NCI-H2029 treated with DMSO at 0.1 percent for 48 hours (cell line): Measurements from ENCODE around the gene N4BP3.
A peak's percentile ranks its signal among the peaks of the same experiment; 100 is the strongest.
"Not testable (repeated sequence)": the region's sequence is repeated elsewhere in the genome, so short reads cannot be mapped to it uniquely, and the experiment has no call there.

Experiments
- DNase-seq: peaks from one replicate; lab custom pipeline; 2025; lab: John Stamatoyannopoulos, UW

Gene N4BP3

GRCh38 chr5:178122346-178122745 lies 9.0 kb downstream of the N4BP3 start:
- DNase-seq: no peak

DNA sequence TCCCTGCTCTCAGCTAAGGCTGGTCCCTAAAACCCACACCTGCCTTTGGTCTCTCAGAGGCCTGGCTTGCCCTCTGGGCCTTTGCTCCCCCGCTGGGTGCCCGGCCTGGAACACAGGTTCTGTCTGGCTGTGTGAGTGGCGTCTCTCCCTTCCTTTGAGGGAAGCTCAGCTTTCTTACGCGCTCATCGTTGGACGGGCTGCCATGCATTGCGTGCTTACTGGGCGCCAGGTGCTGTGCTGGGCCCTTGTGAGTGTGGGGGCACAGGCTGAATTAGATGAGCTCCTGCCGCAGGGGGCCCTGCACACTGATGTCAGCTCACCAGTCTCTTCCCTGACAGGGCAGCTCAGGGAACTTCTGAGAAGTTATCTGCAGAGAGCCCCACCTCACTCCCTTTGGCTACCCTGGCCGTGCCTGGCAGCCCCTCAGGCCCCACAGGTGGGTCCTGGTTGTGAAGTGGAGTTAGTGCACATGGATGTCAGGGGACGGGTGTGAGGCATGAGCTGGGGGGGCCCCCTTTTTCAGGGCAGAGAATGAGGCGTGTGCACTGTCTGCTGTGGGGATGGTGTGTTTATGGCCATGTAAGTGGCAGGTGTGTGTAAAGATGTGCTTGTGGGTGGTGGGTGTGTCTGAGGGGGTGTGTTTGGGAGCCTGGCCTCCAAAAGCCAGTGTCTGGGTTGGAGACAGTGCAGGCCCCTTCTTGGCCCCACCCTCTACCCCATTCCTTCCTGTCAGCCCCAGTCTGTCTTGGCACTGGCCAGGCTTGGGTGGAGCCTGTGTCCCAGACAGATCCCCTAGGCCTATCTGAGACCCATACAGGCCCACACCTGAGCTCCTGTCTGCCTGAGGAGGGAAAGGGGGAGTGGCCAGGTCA lies 10.0 kb downstream of the N4BP3 start:
- DNase-seq: no peak

GRCh38 chr5:178123966-178124925 lies 10.9 kb downstream of the N4BP3 start:
- DNase-seq: no peak

DNA sequence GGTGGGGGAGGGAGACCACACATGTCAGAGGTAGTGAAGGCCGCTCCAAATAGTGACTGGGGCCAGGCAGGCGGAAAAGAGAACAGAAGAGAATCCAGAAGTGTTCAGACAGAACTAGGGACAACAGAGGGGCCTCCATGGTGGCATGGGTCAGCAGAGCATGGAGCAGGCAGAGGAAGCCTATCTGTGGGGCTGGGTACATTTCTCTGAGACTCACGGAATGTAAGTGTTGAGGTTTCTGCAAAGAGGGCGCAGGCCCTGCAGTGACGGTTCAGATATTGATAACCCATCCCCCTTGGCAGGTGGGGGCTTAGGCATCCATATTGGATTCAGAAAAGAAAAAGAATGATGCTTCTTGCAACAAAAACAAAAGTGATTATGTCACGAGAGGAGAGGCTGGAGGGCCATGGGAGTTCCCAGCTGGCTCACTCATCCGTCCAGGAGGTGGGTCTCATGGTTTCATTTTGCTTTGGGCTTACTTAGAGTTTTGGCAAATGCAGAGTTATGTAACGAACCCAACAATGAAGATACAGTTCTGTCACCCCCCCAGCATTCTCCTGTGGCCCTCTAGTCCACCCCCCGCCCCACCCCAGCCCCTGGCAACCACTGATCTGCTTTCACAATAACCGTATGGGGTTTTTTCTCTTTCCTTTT lies 12.0 kb downstream of the N4BP3 start:
- DNase-seq: no peak

- no peak for DNase-seq
Measured at GRCh38 chr5:178126556-178126955, 13.2 kb downstream of the N4BP3 start.

DNA sequence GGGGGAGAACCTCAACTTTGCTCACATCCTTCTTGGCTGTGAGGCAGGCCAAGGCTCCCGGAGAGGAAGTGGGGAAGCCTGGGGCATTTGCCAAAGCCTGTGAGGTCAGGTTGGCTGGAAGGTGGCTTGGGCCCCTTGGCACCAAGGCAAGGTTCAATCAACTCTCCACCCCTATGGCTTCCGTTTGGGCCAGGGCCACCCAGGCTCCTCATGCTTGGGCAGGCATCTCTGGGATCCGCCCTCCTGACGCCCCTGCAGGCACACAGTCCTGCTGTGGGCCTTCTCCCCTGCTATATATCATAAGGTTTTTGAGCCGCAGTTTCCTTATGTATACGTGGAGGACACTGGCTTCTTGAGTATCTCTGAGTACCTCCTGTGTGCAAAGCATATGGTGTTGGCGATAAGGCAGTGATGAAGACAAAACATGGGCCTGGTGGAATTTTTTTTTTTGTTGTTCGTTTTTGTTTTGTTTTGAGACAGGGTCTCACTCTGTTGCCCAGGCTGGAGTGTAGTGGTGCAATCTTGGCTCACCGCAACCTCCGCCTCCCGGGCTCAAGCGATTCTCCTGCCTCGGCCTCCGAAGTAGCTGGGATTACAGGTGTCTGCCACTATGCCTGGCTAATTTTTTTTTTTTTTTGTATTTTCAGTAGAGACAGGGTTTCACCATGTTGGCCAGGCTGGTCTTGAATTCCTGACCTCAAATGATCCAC lies 14.1 kb downstream of the N4BP3 start:
- DNase-seq: not testable (repeated sequence)

GRCh38 chr5:178129296-178129695 lies 16.0 kb downstream of the N4BP3 start:
- no peak for DNase-seq

DNA sequence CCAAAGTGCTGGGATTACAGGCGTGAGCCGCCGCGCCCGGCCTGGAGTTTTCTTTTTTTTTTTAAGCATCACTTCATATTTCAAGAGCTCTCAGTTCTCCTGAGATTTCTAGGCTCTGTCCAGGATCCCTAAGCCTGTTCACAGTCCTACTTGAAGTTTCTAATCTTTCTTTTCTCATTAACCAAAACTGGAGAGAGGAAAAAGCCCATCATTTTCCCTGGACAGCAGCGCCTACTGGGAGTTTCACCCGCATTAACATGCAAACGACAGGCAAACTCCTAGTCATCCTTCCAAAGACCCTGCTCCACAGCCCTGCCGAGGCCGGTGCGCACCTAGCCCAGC lies 16.9 kb downstream of the N4BP3 start:
- not testable (repeated sequence) for DNase-seq

- peak; percentile 45 for DNase-seq
Measured at GRCh38 chr5:178130576-178131445, 17.5 kb downstream of the N4BP3 start, which contains the start of gene RMND5B. TSS of gene RMND5B (plus strand) at chr5:178131014. CDS start at chr5:178138120, 7,106 bp downstream.

- no peak for DNase-seq
Measured at GRCh38 chr5:178131446-178131996, 18.2 kb downstream of the N4BP3 start.

DNA sequence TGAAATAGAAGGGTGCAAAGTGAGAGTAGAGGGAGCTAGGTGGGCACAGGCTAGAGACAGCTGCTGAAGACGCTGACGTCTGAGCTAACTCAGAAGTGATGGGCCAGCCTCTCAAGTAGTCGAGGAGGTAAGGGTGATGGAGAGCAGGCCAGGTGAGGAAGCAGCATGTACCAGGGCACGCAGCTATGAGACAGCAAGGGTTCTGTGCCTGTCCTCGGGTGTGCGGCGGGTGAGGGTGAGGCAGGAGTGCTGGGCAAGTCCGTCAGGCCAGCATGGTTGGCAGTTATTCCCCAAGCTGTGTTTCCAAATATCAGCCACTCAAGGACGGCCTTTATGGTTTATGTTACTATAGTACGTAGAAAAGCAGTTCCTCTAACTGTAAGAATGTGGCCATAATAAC lies 23.7 kb downstream of the N4BP3 start:
- no peak for DNase-seq

DNA sequence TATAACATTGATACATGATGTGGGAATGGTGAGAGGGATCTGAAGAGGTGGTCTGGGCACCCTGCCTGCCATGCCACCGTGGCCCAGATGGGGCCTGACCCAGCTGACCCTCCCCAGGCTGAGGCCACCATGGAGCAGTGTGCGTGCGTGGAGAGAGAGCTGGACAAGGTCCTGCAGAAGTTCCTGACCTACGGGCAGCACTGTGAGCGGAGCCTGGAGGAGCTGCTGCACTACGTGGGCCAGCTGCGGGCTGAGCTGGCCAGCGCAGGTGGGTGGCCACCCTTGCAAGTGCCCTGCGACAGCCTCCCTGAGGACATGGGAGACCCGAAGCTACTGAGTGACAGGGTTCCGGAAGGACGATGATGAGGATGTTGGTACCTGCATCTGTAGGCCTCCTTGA lies 24.7 kb downstream of the N4BP3 start:
- no peak for DNase-seq

DNA sequence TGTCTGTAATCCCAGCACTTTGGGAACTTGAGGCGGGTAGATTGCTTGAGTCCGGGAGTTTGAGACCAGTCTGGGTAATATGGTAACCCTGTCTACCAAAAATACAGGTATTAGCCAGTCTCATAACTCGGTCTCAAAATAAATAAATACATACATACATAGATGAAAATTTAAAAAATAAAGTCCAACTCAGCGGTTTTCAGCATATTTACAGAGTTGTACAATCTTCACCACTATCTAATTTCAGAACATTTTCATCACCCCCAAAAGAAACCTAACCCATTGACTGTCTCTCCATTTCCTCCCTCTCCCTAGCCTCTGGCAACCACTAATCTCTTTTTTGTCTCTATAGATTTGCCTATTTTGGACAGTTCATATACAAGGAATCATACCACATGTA lies 28.2 kb downstream of the N4BP3 start:
- DNase-seq: no peak

DNA sequence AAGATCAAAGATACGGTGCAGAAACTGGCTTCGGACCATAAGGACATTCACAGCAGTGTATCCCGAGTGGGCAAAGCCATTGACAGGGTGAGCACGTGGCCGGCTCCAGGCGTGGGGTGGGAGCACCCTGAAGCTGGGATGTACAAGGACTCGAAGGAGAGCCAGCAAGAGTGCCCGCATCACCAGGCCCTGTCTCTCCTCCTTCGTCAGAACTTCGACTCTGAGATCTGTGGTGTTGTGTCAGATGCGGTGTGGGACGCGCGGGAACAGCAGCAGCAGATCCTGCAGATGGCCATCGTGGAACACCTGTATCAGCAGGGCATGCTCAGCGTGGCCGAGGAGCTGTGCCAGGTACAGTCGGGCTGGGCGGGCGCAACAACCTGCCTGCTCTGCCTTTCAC lies 29.3 kb downstream of the N4BP3 start:
- no peak for DNase-seq

GRCh38 chr5:178143246-178143645 lies 29.9 kb downstream of the N4BP3 start:
- no peak for DNase-seq

DNA sequence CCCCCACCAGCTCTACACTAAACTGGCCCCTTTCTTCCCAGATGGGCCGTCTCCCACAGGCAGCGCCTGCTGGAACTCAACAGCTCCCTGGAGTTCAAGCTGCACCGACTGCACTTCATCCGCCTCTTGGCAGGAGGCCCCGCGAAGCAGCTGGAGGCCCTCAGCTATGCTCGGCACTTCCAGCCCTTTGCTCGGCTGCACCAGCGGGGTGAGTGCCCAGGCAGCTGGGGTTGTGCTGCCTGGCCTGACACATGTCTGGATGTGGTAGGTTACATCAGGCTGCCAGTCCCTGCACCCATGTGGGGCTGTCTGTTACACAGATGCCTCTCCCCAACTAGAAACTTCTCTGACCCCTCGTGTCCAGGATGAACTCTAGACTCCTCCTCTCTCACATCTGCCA lies 30.6 kb downstream of the N4BP3 start:
- no peak for DNase-seq

- DNase-seq: peak; percentile 21
Measured at GRCh38 chr5:178145965-178146820, 32.9 kb downstream of the N4BP3 start.

DNA sequence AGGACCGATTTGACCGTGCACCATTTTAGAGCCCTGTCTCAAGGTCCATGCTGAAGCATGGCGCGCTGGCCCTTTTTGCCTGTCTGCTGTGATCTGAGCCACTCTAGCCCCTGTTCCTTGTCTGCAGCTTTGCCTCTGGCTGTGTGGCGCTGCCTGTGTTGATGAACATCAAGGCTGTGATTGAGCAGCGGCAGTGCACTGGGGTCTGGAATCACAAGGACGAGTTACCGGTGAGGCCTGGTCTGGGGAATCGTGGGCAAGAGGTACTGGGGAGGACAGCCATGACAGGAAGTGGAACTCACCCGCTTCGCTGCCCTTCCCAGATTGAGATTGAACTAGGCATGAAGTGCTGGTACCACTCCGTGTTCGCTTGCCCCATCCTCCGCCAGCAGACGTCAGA lies 34.1 kb downstream of the N4BP3 start:
- DNase-seq: no peak

DNA sequence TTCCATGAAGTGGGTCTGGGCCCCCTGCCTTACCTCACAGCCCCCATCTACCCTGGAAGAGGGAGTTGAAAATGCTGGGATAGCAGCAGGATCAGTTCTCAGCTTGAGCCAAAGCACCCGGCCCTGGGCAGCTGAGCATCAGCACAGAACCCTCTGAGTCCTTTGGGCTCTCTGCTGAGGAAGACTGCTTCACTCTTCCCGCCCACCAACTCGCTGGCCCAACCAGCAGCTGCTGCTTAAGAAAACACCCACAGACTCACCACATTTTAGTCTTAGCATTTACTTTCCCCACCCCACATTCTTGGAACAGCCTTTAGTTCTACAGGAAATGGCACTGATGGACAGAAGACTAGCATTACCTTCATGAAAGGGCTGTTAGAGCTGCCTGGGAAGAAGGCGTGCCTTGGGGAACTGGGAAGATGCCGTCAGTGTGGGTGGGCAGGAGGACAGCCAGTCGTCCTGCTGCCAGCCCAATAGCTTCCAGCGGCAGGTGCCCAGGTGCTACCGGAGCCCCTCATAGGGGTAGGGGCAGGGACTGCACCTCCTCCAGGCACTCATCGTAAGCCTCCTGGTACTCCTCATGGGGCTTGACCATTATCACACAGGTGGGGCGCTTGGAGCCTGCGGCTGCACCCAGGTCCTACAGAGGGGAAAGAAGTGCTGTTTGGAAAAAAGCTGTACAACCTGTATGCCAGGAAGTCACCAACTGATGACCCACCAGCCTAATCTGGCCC lies 36.0 kb downstream of the N4BP3 start:
- DNase-seq: no peak
